Body of pancreas (tissue), 4 donors: ENCODE data around the gene MCAT.

ENCODE experiments used
- POLR2A ChIP-seq, 3 donors: fragments of 450-650 bp; IDR thresholded peaks; one replicate each; pipeline ENCODE4 v1.6.1; 2016; ENCODE audit warnings: antibody characterized with exemption in 3 of 3, mild to moderate bottlenecking in 2 of 3
- TF ChIP-seq, protein P1 (sequence below), 7 experiments: fragments of 450-650 bp in 4 of 7; fragments of 200-600 bp in 3 of 7; sonication (generic) in 3 of 7; IDR thresholded peaks; one replicate each; pipeline ENCODE4 v1.5.1; 2016 to 2019; ENCODE audit warnings: antibody characterized with exemption in 7 of 7

DNA sequence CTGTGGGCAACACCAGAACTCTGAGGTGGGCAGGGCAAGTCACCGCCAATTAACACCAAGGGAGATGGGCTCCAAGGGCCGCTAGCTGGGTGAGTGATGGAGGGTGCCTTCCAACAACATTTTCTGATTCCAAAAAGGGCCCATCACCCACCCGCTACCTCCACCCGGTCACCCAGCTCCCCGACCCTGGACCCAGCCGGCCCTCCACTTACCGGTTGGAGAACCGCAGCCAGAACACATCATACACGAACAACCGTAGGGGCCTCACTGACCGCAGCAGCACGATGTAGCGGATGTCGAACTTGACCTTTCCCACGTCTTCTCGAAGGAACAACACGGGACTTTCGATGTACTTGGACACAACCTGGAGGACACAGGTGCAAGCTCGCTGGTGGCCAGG, 29.0 kb upstream of the MCAT start:
- TF ChIP-seq, protein P1, sequence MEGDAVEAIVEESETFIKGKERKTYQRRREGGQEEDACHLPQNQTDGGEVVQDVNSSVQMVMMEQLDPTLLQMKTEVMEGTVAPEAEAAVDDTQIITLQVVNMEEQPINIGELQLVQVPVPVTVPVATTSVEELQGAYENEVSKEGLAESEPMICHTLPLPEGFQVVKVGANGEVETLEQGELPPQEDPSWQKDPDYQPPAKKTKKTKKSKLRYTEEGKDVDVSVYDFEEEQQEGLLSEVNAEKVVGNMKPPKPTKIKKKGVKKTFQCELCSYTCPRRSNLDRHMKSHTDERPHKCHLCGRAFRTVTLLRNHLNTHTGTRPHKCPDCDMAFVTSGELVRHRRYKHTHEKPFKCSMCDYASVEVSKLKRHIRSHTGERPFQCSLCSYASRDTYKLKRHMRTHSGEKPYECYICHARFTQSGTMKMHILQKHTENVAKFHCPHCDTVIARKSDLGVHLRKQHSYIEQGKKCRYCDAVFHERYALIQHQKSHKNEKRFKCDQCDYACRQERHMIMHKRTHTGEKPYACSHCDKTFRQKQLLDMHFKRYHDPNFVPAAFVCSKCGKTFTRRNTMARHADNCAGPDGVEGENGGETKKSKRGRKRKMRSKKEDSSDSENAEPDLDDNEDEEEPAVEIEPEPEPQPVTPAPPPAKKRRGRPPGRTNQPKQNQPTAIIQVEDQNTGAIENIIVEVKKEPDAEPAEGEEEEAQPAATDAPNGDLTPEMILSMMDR (IDR thresholded peaks at IDR 0.05): no peak
- TF ChIP-seq POLR2A (IDR thresholded peaks at IDR 0.05): no peak
